ENCODE data around the gene MIB2. TPM values are rescaled to one million over a fixed set of nuclear protein-coding genes. Genes with fewer than 3 reads are reported as not detected.

The MIB2 gene
- total and polyA plus RNA-seq, 10 of the 15 experiments (the other 5 are each of a cell fraction or from before 2014, with no cell fraction given), result 0.42 to 26.8 (median 10.9) TPM; not detected in 1

DNA sequence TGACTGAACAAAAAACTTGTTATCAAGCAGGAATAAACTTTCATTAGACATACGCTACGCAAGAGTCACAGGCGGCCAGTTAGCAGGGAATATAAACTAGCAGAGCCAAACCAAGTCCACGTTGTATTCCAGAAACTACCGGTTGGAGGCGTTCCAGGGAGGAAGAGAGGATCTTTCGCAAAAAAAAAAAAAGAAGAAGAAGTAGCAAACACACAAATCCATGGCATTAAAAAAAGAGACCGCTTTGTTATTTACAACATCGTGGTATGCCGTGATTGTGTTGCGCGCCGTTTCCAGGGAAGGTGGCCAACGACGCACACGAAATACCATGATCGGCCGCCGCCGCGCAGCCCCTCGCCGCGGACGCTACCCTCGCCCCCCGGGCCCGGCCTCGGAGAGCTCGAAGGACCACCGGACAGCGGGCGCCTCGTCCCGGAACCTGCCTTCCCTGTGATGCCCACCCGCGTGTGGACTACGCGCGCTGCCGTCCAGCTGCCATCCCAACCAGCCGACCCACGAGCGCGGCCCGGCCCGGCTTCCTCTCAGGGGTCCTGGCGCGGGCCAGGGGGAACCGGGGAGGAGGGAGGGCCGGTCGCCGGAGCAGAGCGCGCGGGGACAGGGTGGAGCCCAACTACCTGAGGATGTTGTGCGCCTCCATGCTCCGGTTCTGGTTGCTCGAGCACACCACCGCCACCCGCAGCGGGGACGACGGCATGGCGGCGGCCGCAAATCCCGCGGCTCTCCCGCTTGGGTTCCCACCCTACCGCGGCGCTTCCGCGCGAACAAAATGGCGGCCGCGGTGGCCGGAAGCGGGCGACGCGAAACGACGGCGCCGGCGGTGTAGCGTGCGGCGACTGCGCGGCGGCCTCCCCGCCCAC is 41.2 kb upstream of the MIB2 start:
- BruUV-seq (replicated peaks), result no TSS peak
- FAIRE-seq, result peak; percentile 38
- TF ChIP-seq, protein P1, sequence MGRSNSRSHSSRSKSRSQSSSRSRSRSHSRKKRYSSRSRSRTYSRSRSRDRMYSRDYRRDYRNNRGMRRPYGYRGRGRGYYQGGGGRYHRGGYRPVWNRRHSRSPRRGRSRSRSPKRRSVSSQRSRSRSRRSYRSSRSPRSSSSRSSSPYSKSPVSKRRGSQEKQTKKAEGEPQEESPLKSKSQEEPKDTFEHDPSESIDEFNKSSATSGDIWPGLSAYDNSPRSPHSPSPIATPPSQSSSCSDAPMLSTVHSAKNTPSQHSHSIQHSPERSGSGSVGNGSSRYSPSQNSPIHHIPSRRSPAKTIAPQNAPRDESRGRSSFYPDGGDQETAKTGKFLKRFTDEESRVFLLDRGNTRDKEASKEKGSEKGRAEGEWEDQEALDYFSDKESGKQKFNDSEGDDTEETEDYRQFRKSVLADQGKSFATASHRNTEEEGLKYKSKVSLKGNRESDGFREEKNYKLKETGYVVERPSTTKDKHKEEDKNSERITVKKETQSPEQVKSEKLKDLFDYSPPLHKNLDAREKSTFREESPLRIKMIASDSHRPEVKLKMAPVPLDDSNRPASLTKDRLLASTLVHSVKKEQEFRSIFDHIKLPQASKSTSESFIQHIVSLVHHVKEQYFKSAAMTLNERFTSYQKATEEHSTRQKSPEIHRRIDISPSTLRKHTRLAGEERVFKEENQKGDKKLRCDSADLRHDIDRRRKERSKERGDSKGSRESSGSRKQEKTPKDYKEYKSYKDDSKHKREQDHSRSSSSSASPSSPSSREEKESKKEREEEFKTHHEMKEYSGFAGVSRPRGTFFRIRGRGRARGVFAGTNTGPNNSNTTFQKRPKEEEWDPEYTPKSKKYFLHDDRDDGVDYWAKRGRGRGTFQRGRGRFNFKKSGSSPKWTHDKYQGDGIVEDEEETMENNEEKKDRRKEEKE (IDR thresholded peaks at IDR 0.05), result 0 out of 2 replicates have a peak, but pooled peaks have one; percentile 34
- TF ChIP-seq POLR2AphosphoS5 (IDR thresholded peaks at IDR 0.05; ENCODE audit: low read length) (peak; percentile 55; the same call in 1 of the 2 replicates), MYC (IDR thresholded peaks at IDR 0.05; ENCODE audit: insufficient read depth, insufficient read length, insufficient replicate concordance, low read length, severe bottlenecking) (peak; percentile 68), GATAD2B (conservative IDR thresholded peaks at IDR 0.05; ENCODE audit: low read depth) (peak; percentile 97; the same call in 1 of the 2 replicates), HSF1 (IDR thresholded peaks at IDR 0.05; ENCODE audit: low read depth, low read length) (no peak), MXI1 (IDR thresholded peaks at IDR 0.05; ENCODE audit: low read depth, low read length) (peak; percentile 53), YY1 (IDR thresholded peaks at IDR 0.05; ENCODE audit: low read depth, low read length) (peak; percentile 98), POLR2A (IDR thresholded peaks at IDR 0.05; ENCODE audit: low read depth, low read length) (peak; percentile 79), RAD21 (IDR thresholded peaks at IDR 0.05; ENCODE audit: insufficient read depth, low read depth, low read length) (peak; percentile 23; the same call in 1 of the 2 replicates), PKNOX1 (IDR thresholded peaks at IDR 0.05) (0 out of 2 replicates have a peak, but pooled peaks have one; percentile 8), IKZF2 (IDR thresholded peaks at IDR 0.05) (peak in 1 of 2 experiments; percentile 10; a peak in 1 of 4 replicates), ZNF384 (IDR thresholded peaks at IDR 0.05; ENCODE audit: borderline replicate concordance, low read depth, low read length) (peak; percentile 63), MYB (IDR thresholded peaks at IDR 0.05; ENCODE audit: borderline replicate concordance, low read depth, low read length) (no peak), PAX5 (IDR thresholded peaks at IDR 0.05; ENCODE audit: borderline replicate concordance, low read depth, low read length) (peak; percentile 32; the same call in 1 of the 2 replicates), NR2F1 (conservative IDR thresholded peaks at IDR 0.05) (no peak), SPI1 (IDR thresholded peaks at IDR 0.05; ENCODE audit: borderline replicate concordance, insufficient read depth, low read depth, low read length) (no peak)

More for the DNA sequence above, 41.2 kb upstream of the MIB2 start:
- peaks cover 54% of the 10 kb centered on the region for H3K79me2 ChIP-seq (ENCODE audit: control insufficient read depth, insufficient read depth, low read length)
- no peaks in the 10 kb centered on the region for H3K4me1 ChIP-seq (ENCODE audit: control insufficient read depth, insufficient read depth, low read length)
- H4K20me1 ChIP-seq (ENCODE audit: control insufficient read depth, insufficient read depth), result peaks cover 8% of the 10 kb centered on the region; the same call in 1 of the 2 replicates
- H3K36me3 ChIP-seq (ENCODE audit: control insufficient read depth in 2 of 2, insufficient read depth in 2 of 2, low read length in 1 of 2), result peaks cover 2 to 11% of the 10 kb centered on the region in 2 experiments; a peak in 3 of 4 replicates
- peak overlapping the region; percentile 94 for H3K9ac ChIP-seq (ENCODE audit: control insufficient read depth, insufficient read depth, low read length)
- POLR2A ChIA-PET, result no interaction called here
- SMC1A ChIA-PET (ENCODE audit: uncharacterized antibody, unreplicated experiment), result no interaction called here
- no peaks in the 10 kb centered on the region for H3K27me3 ChIP-seq (replicated peaks in 1 of 2; ENCODE audit: control insufficient read depth in 2 of 2, insufficient read depth in 2 of 2, low read length in 1 of 2)
- peak overlapping the region; percentile 82 for H3K27ac ChIP-seq (ENCODE audit: control insufficient read depth, insufficient read depth)
- DNase-seq (ENCODE audit: low read depth, low spot score), result no peak
- H3K4me2 ChIP-seq (ENCODE audit: control insufficient read depth, insufficient read depth), result peak overlapping the region; percentile 92
- in situ Hi-C loops (cut with MboI), result no loop called here
- intact Hi-C loops (cut with micrococcal nuclease; ENCODE audit: unreplicated experiment), result loop anchor here (5.0 kb wide), 1 partner anchor 43 kb away; the partner anchor contains the start of gene MIB2
- H3K4me3 ChIP-seq, result peak overlapping the region; percentile 98
- peak overlapping the region; percentile 65 for H2AFZ ChIP-seq (ENCODE audit: control insufficient read depth, low read depth, low read length)
- CTCF ChIA-PET, result no interaction called here
- 2% methylated on average over 78 of the region's 96 CpGs for WGBS (ENCODE audit: insufficient coverage, insufficient replicate concordance, low lambda C conversion rate, missing lambda C conversion rate)
- H3K9me3 ChIP-seq (replicated peaks; ENCODE audit: control insufficient read depth, insufficient read depth, low read length), result no peaks in the 10 kb centered on the region
- peak; percentile 81 for ATAC-seq
- RAD21 ChIA-PET (ENCODE audit: unreplicated experiment), result no interaction called here
